Fibroblast of skin of scalp (primary cell): Measurements from ENCODE around the gene TSHZ3.

Experiments used
- DNase-seq: peaks from one replicate; pipeline ENCODE4 v3.0.0-alpha.2; 2013

Gene TSHZ3

GRCh38 chr19:31313291-31314030, 35.8 kb downstream of the TSHZ3 start:
- no peak for DNase-seq

GRCh38 chr19:31312677-31313244, 36.5 kb downstream of the TSHZ3 start:
- no peak for DNase-seq

- peak; percentile 84 for DNase-seq
Measured at GRCh38 chr19:31312009-31312676, 37.1 kb downstream of the TSHZ3 start.

- no peak for DNase-seq
Measured at GRCh38 chr19:31310432-31311133, 38.7 kb downstream of the TSHZ3 start.

- no peak for DNase-seq
Measured at GRCh38 chr19:31308781-31309180, 40.5 kb downstream of the TSHZ3 start.

- DNase-seq, result no peak
Measured at GRCh38 chr19:31307071-31307669, 42.1 kb downstream of the TSHZ3 start.

- no peak for DNase-seq
Measured at GRCh38 chr19:31306006-31306753, 43.1 kb downstream of the TSHZ3 start.

- DNase-seq, result no peak
Measured at GRCh38 chr19:31304831-31305312, 44.4 kb downstream of the TSHZ3 start.

GRCh38 chr19:31303262-31303815, 45.9 kb downstream of the TSHZ3 start:
- no peak for DNase-seq

GRCh38 chr19:31301306-31301980, 47.8 kb downstream of the TSHZ3 start:
- DNase-seq, result no peak

- no peak for DNase-seq
Measured at GRCh38 chr19:31300422-31300821, 48.8 kb downstream of the TSHZ3 start.

- DNase-seq, result no peak
Measured at GRCh38 chr19:31299665-31300064, 49.6 kb downstream of the TSHZ3 start.

GRCh38 chr19:31297991-31298390, 51.2 kb downstream of the TSHZ3 start:
- DNase-seq, result no peak

GRCh38 chr19:31296741-31297390, 52.4 kb downstream of the TSHZ3 start:
- no peak for DNase-seq

- DNase-seq, result no peak
Measured at GRCh38 chr19:31294189-31294588, 55.0 kb downstream of the TSHZ3 start.

GRCh38 chr19:31292639-31293185, 56.5 kb downstream of the TSHZ3 start:
- DNase-seq, result no peak

GRCh38 chr19:31290931-31291590, 58.2 kb downstream of the TSHZ3 start:
- DNase-seq, result no peak

- DNase-seq, result no peak
Measured at GRCh38 chr19:31289976-31290375, 59.3 kb downstream of the TSHZ3 start.

GRCh38 chr19:31289381-31289880, 59.8 kb downstream of the TSHZ3 start:
- DNase-seq, result no peak
